ENCODE data around the gene PKD1. TPM values are rescaled to one million over a fixed set of nuclear protein-coding genes. Genes with fewer than 3 reads are reported as not detected.

Gene PKD1
- total RNA-seq, 2 donors from 2014 or later: 205 to 349 TPM

DNA sequence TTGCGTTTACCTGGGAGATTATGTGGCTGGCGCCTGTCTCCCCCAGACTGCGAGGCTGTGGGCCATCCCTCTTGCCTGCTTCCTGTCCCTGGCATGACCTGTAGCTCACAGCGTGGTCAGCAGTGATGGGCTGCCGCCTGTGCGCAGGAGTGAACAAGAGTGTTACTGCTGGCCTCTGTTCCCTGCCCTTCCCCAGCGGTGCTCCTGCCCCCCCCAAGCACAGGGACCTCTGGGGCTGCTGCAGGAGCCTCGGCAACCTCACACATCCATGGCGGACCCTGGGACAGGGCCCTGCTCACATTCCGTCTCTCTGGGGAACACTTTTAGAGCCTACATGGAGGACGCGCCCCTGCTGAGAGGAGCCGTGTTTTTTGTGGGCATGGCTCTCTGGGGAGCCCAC lies 77.3 kb downstream of the PKD1 start:
- TF ChIP-seq POLR2AphosphoS5 (IDR thresholded peaks at IDR 0.05) (no peak), POLR2A (IDR thresholded peaks at IDR 0.05) (no peak)
- TF ChIP-seq, protein P1, sequence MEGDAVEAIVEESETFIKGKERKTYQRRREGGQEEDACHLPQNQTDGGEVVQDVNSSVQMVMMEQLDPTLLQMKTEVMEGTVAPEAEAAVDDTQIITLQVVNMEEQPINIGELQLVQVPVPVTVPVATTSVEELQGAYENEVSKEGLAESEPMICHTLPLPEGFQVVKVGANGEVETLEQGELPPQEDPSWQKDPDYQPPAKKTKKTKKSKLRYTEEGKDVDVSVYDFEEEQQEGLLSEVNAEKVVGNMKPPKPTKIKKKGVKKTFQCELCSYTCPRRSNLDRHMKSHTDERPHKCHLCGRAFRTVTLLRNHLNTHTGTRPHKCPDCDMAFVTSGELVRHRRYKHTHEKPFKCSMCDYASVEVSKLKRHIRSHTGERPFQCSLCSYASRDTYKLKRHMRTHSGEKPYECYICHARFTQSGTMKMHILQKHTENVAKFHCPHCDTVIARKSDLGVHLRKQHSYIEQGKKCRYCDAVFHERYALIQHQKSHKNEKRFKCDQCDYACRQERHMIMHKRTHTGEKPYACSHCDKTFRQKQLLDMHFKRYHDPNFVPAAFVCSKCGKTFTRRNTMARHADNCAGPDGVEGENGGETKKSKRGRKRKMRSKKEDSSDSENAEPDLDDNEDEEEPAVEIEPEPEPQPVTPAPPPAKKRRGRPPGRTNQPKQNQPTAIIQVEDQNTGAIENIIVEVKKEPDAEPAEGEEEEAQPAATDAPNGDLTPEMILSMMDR (IDR thresholded peaks at IDR 0.05): no peak
- Histone ChIP-seq H3K9me3 (no peaks in the 10 kb centered on the region), H3K27ac (no peak overlapping the region), H3K36me3 (peaks cover 6 to 12% of the 10 kb centered on the region in 2 donors), H3K27me3 (replicated peaks; ENCODE audit: insufficient read depth) (no peaks in the 10 kb centered on the region), H3K4me1 (replicated peaks) (no peaks in the 10 kb centered on the region), H3K4me3 (no peak overlapping the region)
- intact Hi-C loops (cut with DNase I): no loop called here
- WGBS: 70% methylated on average over 13 of the region's 13 CpGs
- no peak for DNase-seq (ENCODE audit: low spot score)

DNA sequence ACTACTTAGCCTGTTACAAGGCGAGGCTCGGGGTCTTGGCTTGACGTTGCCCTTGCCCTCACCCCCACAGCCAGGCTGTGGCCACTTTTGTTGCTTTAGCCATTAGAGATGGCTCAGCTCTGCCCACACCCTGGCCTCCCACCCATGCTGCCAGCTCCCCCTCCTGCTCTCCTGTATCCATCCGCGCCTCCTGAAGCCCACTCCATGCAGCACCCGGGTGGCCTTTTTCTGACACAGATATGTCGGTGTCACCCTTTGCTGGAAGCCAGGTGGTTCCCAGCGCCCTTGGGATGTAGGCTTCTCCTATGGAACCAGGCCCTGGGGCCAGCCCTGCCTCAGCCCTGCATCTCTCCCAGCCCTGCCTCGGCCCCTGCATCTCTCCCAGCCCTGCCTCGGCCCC lies 78.3 kb downstream of the PKD1 start:
- 96% methylated on average over 10 of the region's 10 CpGs for WGBS
- TF ChIP-seq, protein P1 (IDR thresholded peaks at IDR 0.05): no peak
- TF ChIP-seq POLR2A (IDR thresholded peaks at IDR 0.05) (no peak), POLR2AphosphoS5 (IDR thresholded peaks at IDR 0.05) (no peak)
- Histone ChIP-seq H3K4me1 (replicated peaks) (no peaks in the 10 kb centered on the region), H3K9me3 (no peaks in the 10 kb centered on the region), H3K27me3 (replicated peaks; ENCODE audit: insufficient read depth) (no peaks in the 10 kb centered on the region), H3K27ac (no peak overlapping the region), H3K4me3 (no peak overlapping the region), H3K36me3 (peaks cover under 1 to 3% of the 10 kb centered on the region in 2 donors)
- intact Hi-C loops (cut with DNase I): no loop called here
- no peak for DNase-seq (ENCODE audit: low spot score)

DNA sequence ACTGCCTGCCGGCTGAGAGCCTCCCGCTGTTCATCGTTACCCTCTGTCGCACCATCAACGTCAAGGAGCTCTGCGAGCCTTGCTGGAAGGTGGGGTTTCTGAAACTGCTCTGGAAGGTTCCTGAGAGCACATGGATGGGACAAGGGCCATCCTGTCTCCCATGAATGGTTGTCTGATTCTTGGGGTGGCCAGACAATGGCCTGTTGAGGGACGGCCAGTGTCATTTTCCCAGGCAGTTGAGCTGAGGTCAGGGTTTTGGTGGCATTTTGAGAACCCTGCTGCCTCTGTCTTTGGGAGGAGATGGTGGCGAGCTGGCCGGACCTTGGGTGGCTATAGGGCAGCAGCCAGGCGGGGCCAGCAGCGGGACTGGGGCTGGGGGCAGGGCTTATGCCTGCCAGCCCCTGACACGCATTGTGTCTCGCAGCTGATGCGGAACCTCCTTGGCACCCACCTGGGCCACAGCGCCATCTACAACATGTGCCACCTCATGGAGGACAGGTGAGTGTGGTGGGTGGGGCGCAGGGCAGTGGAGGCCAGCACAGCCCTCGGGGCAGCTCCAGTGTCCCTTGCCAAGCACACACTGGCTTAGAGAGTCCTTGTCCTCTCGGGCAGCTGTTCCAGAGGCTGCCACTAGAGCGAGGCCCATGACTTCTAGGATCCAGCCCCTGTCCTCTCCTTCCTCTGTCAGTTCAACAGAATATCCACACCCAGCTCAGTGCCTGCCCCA lies 78.9 kb downstream of the PKD1 start:
- WGBS: 74% methylated on average over 19 of the region's 19 CpGs

DNA sequence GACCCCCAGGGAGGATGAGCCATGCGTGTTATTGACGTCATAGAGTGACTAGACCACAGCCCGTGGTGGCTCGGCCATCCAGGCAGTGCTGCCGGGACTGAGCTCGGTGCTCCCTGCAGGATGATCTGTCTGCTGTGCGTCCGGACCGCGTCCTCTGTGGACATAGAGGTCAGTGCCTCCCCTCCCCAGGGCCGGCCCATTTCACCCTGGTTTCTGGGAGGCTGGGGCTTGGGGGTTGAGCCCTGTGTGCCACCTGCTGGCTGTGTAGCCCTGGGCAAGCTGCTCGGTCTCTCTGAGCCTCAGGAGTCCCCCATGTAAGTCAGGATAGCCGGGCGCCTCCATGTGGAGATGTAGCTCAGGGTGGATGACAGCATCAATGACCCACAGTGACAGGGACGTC lies 79.6 kb downstream of the PKD1 start:
- H3K36me3 ChIP-seq: peaks cover 0 to 2% of the 10 kb centered on the region in 2 donors
- intact Hi-C loops (cut with DNase I): no loop called here

More for the DNA sequence above, 78.9 kb downstream of the PKD1 start:
- Histone ChIP-seq H3K9me3 (no peaks in the 10 kb centered on the region), H3K4me3 (no peak overlapping the region), H3K27me3 (replicated peaks; ENCODE audit: insufficient read depth) (no peaks in the 10 kb centered on the region), H3K27ac (no peak overlapping the region), H3K36me3 (peaks cover 0 to 2% of the 10 kb centered on the region in 2 donors), H3K4me1 (replicated peaks) (no peaks in the 10 kb centered on the region)
- intact Hi-C loops (cut with DNase I): no loop called here
- DNase-seq (ENCODE audit: low spot score): no peak
- no peak for TF ChIP-seq POLR2AphosphoS5 (IDR thresholded peaks at IDR 0.05)
- no peak for TF ChIP-seq POLR2A (IDR thresholded peaks at IDR 0.05)
- TF ChIP-seq, protein P1 (IDR thresholded peaks at IDR 0.05): no peak

More for the DNA sequence above, 79.6 kb downstream of the PKD1 start:
- no peaks in the 10 kb centered on the region for H3K4me1 ChIP-seq (replicated peaks)
- no peak for DNase-seq (ENCODE audit: low spot score)
- no peaks in the 10 kb centered on the region for H3K9me3 ChIP-seq
- H3K4me3 ChIP-seq: no peak overlapping the region
- no peaks in the 10 kb centered on the region for H3K27me3 ChIP-seq (replicated peaks; ENCODE audit: insufficient read depth)
- no peak for TF ChIP-seq POLR2AphosphoS5 (IDR thresholded peaks at IDR 0.05)
- TF ChIP-seq, protein P1 (IDR thresholded peaks at IDR 0.05): peak in 1 of 4 experiments; percentile 18
- WGBS: 69% methylated on average over 15 of the region's 15 CpGs
- H3K27ac ChIP-seq: no peak overlapping the region
